GM03348 (cell line): Measurements from ENCODE around the gene CLGN.
"Not testable (repeated sequence)": the region's sequence is repeated elsewhere in the genome, so short reads cannot be mapped to it uniquely, and the experiment has no call there.

Experiments used
- DNase-seq: peaks from one replicate; pipeline ENCODE4 v3.0.0; 2012; ENCODE audit warnings: low spot score

The CLGN gene, protein sequence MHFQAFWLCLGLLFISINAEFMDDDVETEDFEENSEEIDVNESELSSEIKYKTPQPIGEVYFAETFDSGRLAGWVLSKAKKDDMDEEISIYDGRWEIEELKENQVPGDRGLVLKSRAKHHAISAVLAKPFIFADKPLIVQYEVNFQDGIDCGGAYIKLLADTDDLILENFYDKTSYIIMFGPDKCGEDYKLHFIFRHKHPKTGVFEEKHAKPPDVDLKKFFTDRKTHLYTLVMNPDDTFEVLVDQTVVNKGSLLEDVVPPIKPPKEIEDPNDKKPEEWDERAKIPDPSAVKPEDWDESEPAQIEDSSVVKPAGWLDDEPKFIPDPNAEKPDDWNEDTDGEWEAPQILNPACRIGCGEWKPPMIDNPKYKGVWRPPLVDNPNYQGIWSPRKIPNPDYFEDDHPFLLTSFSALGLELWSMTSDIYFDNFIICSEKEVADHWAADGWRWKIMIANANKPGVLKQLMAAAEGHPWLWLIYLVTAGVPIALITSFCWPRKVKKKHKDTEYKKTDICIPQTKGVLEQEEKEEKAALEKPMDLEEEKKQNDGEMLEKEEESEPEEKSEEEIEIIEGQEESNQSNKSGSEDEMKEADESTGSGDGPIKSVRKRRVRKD

GRCh38 chr4:140427106-140427918 lies at the start of gene CLGN:
TSS of gene CLGN (minus strand) at chr4:140427648. CDS start at chr4:140413078, 14,570 bp downstream.
- DNase-seq = peak; percentile 89

- DNase-seq = no peak
Measured at GRCh38 chr4:140472156-140472555, 44.7 kb upstream of the CLGN start.

DNA sequence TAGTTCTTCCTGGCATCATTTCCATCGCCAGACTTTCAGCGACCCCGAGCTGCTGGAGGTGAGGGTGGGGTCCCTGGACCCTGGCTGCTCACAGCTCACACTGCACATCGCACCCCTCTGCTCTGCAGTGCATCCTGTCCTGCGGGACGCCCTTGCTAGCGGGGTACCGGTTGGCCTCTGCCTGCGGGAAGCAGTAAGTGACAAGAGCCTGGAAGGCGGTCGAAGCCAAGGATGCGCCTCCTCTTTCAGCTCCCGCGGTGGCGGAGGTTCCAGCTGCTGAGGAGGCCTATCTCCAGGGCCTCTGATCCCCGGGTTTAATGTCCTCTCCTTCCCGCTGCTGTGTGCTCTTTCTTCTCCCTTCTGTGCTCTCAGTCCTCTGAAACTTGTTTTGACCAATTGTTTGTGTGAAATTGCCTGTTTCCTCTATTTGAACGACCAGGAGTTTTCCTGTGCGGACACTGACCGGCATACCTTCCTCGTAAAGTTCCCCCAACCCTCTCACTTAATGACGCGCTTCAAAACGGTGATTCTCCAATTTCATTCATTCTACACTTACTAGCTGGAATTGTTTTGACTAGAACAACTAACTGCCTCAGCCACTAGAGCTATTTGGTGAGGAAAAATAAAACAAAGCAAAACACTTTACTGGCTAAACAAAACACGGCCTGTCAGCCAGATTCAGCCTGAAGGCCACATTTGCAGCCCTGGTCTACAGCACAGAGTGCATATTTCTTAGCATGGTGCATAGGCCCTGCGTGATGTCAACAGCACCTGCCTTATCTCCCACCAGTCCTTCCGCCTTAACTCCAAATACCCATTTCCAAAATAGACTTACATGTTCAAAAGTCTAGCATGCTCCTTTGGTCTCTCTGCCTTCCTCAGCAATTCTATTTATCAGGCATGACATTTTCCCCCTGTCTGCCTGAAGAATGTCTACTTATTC lies 42.6 kb upstream of the CLGN start:
- peak; percentile 11 for DNase-seq

DNA sequence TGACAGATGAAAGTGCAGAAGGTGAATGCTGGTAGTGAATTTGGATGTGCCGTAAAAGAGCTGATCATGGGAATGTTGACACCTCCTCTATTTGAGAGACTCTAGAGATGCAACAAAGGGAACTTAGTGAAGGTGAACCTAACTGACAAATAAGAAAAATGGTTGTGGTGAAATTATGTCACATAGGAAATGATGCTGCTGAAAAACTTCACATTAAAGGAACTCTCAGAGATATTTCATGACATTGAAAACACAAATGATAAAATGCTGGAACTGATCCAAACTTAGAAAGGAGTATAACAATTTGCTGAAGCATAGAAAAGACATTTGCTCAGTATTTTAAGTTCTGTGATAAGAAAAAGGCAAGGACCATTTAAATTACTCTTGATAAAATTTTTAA lies 38.7 kb upstream of the CLGN start:
- no peak for DNase-seq

DNA sequence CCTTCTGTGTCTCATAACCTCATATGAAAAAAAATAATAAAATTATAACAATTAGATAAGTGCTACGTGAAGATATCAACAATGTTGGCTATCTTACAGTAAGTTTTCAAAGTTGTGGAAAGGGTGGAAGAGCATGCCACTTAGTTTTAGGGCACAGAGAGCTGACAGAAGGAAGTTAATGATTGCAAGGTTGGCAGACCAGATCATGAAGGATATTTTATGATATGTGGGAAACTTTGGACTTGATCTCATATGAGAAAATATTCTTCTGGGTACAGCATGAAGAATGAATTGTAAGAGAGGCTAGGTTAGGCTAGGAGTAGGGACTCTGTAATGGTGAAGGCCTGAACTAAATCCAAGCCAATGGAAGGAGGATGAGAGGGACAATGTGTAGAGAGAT lies 36.2 kb upstream of the CLGN start:
- no peak for DNase-seq

GRCh38 chr4:140463182-140463581 lies 35.7 kb upstream of the CLGN start:
- DNase-seq = no peak

DNA sequence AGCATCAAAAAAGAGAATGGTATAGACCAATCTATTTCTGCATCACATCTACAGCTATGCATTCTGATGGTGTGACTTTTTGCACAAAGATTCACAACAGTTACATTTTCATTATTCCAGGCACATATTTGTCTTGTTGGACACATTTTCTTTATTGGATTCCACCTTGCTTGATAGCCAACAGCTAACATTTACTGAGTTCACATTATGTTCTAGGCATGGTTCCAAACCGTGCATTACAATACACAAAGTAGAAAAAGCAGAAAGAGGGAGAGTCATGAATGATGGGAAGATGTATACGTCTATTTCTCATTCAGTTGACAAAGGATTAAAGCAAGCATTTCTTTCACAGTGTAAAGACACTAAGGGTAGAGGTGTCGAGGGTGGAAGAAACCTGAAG lies 22.9 kb upstream of the CLGN start:
- DNase-seq = no peak

GRCh38 chr4:140448830-140449229 lies 21.4 kb upstream of the CLGN start:
- DNase-seq = no peak

DNA sequence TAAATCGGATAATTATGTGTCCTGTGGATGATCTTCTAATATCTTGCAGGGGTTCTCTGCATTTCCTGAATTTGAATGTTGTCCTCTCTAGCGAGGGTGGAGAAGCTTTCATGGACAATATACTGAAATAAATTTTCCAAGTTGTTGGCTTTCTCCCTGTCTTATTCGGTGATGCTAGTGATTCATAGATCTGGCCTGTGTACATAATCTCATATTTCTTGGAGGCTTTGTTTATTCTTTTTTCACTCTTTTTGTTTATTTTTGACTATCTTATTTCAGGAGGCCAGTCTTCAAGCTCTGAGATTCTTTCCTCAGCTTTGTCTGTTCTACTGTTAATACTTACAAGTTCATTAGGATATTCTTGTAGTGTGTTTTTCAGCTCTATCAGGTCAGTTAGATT lies 20.7 kb upstream of the CLGN start:
- no peak for DNase-seq

GRCh38 chr4:140444347-140444746 lies 16.9 kb upstream of the CLGN start:
- not testable (repeated sequence) for DNase-seq

- no peak for DNase-seq
Measured at GRCh38 chr4:140439644-140440142, 12.2 kb upstream of the CLGN start.

DNA sequence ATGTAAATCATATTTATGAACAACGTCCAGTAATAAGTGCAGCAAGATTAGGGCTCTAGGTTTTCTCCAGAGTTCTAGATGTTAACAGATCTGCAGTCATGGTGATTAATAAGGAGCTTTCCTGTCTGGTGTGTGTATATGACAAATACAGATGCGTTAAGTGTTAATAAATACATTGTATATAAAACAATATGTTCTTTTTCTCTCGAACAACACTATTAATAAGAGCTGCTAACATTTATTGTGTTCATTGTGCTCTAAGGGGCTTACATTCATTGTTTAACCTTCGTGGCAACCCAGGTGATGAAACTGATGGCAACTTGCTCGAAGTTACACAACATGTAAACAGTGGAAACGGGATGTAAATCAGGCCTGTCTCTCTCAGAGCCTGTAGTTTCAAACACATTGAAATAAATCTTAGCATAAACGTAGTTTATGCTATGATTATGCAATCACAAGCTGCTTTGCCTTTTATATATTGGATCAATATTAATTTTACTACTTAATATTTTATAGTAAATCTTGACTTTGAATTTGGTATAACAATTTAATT lies 547 bp upstream of the CLGN start:
- DNase-seq = no peak

- DNase-seq = no peak
Measured at GRCh38 chr4:140426610-140427105, 790 bp downstream of the CLGN start.

DNA sequence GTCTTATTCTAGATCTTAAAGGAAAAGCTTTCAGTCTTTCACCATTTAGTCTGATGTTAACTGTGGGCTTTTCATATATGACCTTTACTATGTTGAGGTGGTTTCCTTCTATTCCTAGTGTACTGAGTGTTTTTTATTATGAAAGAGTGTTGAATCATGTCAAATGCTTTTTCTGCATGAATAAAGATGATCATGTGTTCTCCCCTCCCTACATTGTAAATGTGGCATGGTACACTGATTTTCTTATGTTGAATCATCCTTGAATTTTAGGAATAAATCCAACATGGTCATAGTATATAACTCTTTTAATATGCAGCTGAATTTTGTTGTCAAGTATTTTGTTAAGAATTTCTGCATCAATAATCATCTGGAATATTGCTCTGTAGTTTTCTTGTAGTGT lies 4.3 kb downstream of the CLGN start:
- peak; percentile 16 for DNase-seq

DNA sequence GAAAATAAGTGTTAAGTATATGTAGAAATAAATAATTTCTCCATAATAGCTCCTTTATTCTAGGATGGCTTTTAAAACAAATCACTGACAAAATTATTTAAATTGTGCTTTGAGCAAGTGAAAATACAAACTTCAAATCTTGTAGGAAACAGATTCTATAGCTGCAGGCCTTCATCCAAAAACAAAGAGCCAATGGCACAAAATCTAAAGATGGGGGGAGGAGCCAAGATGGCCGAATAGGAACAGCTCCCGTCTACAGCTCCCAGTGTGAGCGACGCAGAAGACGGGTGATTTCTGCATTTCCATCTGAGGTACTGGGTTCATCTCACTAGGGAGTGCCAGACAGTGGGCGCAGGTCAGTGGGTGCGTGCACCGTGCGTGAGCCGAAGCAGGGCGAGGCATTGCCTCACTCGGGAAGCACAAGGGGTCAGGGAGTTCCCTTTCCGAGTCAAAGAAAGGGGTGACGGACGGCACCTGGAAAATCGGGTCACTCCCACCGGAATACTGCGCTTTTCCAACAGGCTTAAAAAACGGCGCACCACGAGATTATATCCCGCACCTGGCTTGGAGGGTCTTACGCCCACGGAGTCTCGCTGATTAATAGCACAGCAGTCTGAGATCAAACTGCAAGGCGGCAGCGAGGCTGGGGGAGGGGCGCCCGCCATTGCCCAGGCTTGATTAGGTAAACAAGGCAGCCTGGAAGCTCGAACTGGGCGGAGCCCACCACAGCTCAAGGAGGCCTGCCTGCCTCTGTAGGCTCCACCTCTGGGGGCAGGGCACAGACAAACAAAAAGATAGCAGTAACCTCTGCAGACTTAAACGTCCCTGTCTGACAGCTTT lies 14.1 kb downstream of the CLGN start:
- DNase-seq = not testable (repeated sequence)

DNA sequence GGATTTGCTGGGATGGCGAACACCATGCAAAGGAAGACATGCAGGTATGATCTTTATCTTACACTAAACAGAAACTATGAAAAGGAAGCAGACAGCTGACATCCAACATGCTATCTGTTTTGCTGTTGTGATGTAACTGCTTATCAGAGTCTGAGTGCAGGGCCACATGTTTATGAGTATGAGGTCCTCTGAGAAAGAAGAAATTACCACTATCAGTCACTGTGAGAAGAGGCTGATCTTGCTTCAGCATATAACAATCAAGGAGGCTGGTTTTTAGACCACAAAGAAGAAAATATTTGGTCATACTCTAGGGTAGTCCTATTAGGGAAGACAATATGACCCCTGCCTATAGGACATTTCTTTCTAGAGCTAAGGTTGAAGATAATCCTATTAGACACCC lies 18.5 kb downstream of the CLGN start:
- DNase-seq = no peak

- DNase-seq = no peak
Measured at GRCh38 chr4:140406292-140406691, 21.2 kb downstream of the CLGN start.

DNA sequence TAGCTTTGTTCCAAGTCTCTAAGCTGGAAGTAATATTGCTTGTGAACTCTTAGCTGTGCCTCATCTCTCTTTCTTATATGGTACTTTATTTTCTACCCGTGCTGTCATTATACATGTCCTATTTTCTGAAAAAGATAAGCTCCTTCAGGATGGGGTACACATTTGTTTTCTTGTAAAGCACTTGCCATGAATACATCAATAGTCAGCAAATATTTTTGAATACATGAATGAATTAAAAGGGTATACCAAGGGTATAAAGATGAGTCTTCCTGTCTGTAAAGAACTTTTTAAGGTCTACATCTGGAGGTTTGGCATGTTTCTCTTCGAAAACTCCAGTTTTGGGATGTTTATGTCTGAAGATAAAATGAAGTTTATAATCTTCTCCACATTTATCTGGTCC lies 27.3 kb downstream of the CLGN start:
- no peak for DNase-seq

DNA sequence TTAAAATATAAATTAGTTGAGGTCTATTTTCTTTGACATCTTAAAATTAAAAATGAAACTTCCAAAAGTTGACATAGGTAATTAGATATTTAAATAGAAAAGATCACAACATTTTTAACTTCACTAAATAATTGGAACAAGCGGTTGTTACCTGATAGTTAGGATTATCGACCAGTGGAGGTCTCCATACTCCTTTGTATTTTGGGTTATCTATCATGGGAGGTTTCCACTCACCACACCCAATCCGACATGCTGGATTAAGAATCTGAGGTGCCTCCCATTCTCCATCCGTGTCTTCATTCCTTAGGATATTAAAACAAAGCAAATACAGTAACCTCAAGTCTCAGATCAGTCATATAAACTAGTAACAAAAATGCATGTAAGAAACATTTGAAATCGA lies 31.8 kb downstream of the CLGN start:
- no peak for DNase-seq

DNA sequence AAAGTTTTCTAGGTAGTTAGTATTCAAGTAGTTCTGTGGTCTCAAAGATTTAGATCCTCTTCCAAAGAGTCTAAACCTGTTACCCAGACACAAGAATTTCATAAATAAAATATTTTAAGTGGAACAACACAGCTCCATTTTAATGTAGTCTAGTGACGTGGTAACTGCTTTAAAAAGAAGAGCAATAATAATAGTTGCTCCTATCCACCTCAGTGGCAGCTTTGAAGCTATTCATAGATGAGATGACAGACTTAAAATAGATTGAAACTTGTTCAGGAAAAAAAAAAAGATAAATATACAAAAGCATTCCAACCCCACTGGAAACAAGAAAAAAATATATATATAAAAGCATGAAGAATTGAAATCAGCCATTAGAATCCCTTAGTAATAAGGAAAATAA lies 39.4 kb downstream of the CLGN start:
- DNase-seq = no peak
